HEK293 (cell line): ENCODE measurements around the gene CPD.

Source experiments
- CTCF ChIP-seq: fragments of 450-650 bp; formaldehyde crosslinking; IDR thresholded peaks from 2 replicates; pipeline ENCODE4 v1.5.1; 2016; ENCODE audit warnings: missing biosample characterization, missing genetic modification characterization
- GLIS1 ChIP-seq: fragments of 450-650 bp; formaldehyde crosslinking; IDR thresholded peaks from 2 replicates; pipeline ENCODE4 v1.5.1; 2016; ENCODE audit warnings: missing biosample characterization, missing genetic modification characterization
- KLF16 ChIP-seq: fragments of 450-650 bp; formaldehyde crosslinking; IDR thresholded peaks from 2 replicates; pipeline ENCODE4 v1.5.1; 2017; ENCODE audit warnings: missing biosample characterization, missing genetic modification characterization
- ZNF10 ChIP-seq: fragments of 450-650 bp; formaldehyde crosslinking; IDR thresholded peaks from 2 replicates; pipeline ENCODE4 v1.5.1; 2017; ENCODE audit warnings: missing biosample characterization, missing genetic modification characterization
- ZNF155 ChIP-seq: fragments of 450-650 bp; formaldehyde crosslinking; IDR thresholded peaks from 2 replicates; pipeline ENCODE4 v1.5.1; 2016; ENCODE audit warnings: missing biosample characterization, missing genetic modification characterization
- ZNF473 ChIP-seq: fragments of 450-650 bp; formaldehyde crosslinking; IDR thresholded peaks from 2 replicates; pipeline ENCODE4 v1.5.1; 2017; ENCODE audit warnings: missing biosample characterization, missing genetic modification characterization
- ZNF514 ChIP-seq: fragments of 450-650 bp; formaldehyde crosslinking; IDR thresholded peaks from 2 replicates; pipeline ENCODE4 v1.5.1; 2016; ENCODE audit warnings: missing biosample characterization, missing genetic modification characterization
- ZXDB ChIP-seq: fragments of 450-650 bp; formaldehyde crosslinking; IDR thresholded peaks from 2 replicates; pipeline ENCODE4 v1.5.1; 2016; ENCODE audit warnings: missing biosample characterization, missing genetic modification characterization
- TF ChIP-seq, protein P1 (sequence below): fragments of 450-650 bp; formaldehyde crosslinking; IDR thresholded peaks from 2 replicates; pipeline ENCODE4 v1.5.1; 2016; ENCODE audit warnings: missing biosample characterization, missing genetic modification characterization
- TF ChIP-seq, protein P2 (sequence below): fragments of 450-650 bp; formaldehyde crosslinking; IDR thresholded peaks from 2 replicates; pipeline ENCODE4 v1.5.1; 2017; ENCODE audit warnings: missing biosample characterization, missing genetic modification characterization

The CPD gene

DNA sequence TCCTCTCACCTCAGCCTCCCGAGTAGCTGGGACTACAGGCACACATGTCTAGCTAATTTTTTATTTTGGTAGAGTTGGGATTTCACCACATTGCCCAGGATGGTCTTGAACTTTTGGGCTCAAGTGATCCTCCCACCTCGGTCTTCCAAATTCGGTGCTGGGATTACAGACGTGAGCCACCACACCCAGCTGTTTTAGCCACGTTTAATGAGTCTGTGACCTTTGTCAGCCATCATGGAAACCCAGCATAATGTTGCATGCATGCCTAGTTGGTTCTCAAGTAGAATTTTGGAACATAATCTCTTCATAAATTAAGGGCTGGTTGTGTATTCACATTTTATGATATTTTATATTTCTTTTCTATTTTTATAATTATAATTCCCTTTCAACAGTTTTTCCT lies 140.4 kb downstream of the CPD start (continued):
- no peak for TF ChIP-seq CTCF (tag by site-specific recombination)
- no peak for TF ChIP-seq ZNF514
- TF ChIP-seq KLF16 (tag by site-specific recombination): no peak
- no peak for TF ChIP-seq ZNF473 (tag by site-specific recombination)
- no peak for TF ChIP-seq ZXDB
- no peak for TF ChIP-seq GLIS1
- TF ChIP-seq, protein P1, sequence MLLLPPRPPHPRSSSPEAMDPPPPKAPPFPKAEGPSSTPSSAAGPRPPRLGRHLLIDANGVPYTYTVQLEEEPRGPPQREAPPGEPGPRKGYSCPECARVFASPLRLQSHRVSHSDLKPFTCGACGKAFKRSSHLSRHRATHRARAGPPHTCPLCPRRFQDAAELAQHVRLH (tag by site-specific recombination): no peak
- no peak for TF ChIP-seq ZNF155 (tag by site-specific recombination)
- TF ChIP-seq, protein P2, sequence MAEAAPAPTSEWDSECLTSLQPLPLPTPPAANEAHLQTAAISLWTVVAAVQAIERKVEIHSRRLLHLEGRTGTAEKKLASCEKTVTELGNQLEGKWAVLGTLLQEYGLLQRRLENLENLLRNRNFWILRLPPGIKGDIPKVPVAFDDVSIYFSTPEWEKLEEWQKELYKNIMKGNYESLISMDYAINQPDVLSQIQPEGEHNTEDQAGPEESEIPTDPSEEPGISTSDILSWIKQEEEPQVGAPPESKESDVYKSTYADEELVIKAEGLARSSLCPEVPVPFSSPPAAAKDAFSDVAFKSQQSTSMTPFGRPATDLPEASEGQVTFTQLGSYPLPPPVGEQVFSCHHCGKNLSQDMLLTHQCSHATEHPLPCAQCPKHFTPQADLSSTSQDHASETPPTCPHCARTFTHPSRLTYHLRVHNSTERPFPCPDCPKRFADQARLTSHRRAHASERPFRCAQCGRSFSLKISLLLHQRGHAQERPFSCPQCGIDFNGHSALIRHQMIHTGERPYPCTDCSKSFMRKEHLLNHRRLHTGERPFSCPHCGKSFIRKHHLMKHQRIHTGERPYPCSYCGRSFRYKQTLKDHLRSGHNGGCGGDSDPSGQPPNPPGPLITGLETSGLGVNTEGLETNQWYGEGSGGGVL (tag by site-specific recombination): no peak
- TF ChIP-seq ZNF10 (tag by site-specific recombination): no peak
- TF ChIP-seq, all 188 proteins: peak for 0
